Measurements from ENCODE around the gene FLOT1.
A peak's percentile ranks its signal among the peaks of the same experiment; 100 is the strongest.

Gene FLOT1

GRCh38 chr6:30689985-30690384 is 52.5 kb downstream of the FLOT1 start:
- no peak for DNase-seq

- no peak for DNase-seq
Observed at GRCh38 chr6:30689022-30689865, 53.2 kb downstream of the FLOT1 start.

- no peak for DNase-seq
Observed at GRCh38 chr6:30688569-30688968, 53.9 kb downstream of the FLOT1 start.

- DNase-seq: no peak
Observed at GRCh38 chr6:30687659-30688431, 54.6 kb downstream of the FLOT1 start.

GRCh38 chr6:30686908-30687658 is 55.4 kb downstream of the FLOT1 start:
- DNase-seq: peak; percentile 79

GRCh38 chr6:30686009-30686907 is 56.2 kb downstream of the FLOT1 start, which contains the start of gene PPP1R18:
TSS of gene PPP1R18 (minus strand) at chr6:30686645. CDS start at chr6:30686018, 627 bp downstream.
- DNase-seq: no peak

- no peak for DNase-seq
Observed at GRCh38 chr6:30685157-30686008, 57.1 kb downstream of the FLOT1 start.

GRCh38 chr6:30684386-30685156 is 57.9 kb downstream of the FLOT1 start:
- no peak for DNase-seq

GRCh38 chr6:30683980-30684338 is 58.5 kb downstream of the FLOT1 start:
- DNase-seq: no peak

- DNase-seq: no peak
Observed at GRCh38 chr6:30683183-30683979, 59.1 kb downstream of the FLOT1 start.

- DNase-seq: no peak
Observed at GRCh38 chr6:30682143-30683117, 60.1 kb downstream of the FLOT1 start.

GRCh38 chr6:30681766-30682142 is 60.7 kb downstream of the FLOT1 start:
- DNase-seq: no peak

GRCh38 chr6:30679765-30680535 is 62.5 kb downstream of the FLOT1 start:
- DNase-seq: no peak

- DNase-seq: no peak
Observed at GRCh38 chr6:30678964-30679726, 63.3 kb downstream of the FLOT1 start.
